NOMO-1 treated with dmso at 0.1 percent for 144 hours (cell line): ENCODE data around the gene LRRFIP1.
"Not testable (repeated sequence)": the region's sequence is repeated elsewhere in the genome, so short reads cannot be mapped to it uniquely, and the experiment has no call there.

ENCODE experiments used
- DNase-seq: peaks from one replicate; lab custom pipeline; 2025; ENCODE audit not compliant: unreplicated experiment; lab: John Stamatoyannopoulos, UW

The LRRFIP1 gene, protein sequence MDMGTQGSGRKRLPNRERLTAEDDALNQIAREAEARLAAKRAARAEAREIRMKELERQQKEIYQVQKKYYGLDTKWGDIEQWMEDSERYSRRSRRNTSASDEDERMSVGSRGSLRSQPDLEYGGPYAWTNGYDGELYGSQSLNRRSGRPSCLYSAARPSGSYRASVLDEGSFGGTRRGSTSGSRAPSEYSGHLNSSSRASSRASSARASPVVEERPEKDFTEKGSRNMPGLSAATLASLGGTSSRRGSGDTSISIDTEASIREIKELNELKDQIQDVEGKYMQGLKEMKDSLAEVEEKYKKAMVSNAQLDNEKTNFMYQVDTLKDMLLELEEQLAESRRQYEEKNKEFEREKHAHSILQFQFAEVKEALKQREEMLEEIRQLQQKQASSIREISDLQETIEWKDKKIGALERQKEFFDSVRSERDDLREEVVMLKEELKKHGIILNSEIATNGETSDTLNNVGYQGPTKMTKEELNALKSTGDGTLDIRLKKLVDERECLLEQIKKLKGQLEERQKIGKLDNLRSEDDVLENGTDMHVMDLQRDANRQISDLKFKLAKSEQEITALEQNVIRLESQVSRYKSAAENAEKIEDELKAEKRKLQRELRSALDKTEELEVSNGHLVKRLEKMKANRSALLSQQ

DNA sequence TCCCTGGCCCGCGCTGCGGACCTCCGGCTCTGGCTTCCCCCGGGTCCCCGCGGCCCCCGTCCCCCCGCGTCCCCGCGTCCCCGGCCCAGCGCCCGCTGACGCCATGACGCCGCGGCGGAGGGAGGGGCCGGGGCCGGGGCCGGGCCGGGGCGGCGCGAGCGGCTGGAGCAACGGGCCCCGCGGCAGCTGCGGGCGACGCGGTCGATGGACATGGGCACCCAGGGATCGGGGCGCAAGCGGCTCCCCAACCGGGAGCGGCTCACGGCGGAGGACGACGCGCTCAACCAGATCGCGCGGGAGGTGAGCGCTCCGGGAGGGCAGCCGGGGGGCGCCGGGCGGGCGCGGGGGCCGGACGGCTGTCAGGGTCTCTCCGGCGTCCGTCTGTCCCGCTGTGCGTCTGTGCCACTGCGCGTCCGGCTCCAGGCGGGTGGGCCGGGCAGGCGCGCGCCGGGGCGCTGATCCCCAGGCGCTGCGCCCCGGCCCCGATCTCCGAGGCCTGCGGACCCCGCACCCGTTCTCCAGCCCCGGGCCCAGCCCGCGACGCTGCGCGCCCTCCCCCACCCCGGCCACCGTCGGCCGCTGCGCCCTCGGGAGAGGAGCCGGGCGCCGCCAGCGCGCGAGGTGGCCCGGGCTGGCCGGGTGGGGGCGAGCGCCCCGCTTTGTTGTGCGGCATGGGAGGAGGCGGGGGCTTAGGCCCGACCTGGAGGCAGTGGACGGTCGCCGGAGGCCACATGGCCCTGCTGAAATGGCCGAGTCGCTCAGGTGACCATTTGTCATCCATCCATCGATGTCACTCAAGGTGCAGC lies at the start of gene LRRFIP1:
Gene LRRFIP1, plus strand, starts transcription at position 147 of the 806 bp plus-strand sequence. Its CDS starts 58 bp downstream, at position 205.
- no peak for DNase-seq

DNA sequence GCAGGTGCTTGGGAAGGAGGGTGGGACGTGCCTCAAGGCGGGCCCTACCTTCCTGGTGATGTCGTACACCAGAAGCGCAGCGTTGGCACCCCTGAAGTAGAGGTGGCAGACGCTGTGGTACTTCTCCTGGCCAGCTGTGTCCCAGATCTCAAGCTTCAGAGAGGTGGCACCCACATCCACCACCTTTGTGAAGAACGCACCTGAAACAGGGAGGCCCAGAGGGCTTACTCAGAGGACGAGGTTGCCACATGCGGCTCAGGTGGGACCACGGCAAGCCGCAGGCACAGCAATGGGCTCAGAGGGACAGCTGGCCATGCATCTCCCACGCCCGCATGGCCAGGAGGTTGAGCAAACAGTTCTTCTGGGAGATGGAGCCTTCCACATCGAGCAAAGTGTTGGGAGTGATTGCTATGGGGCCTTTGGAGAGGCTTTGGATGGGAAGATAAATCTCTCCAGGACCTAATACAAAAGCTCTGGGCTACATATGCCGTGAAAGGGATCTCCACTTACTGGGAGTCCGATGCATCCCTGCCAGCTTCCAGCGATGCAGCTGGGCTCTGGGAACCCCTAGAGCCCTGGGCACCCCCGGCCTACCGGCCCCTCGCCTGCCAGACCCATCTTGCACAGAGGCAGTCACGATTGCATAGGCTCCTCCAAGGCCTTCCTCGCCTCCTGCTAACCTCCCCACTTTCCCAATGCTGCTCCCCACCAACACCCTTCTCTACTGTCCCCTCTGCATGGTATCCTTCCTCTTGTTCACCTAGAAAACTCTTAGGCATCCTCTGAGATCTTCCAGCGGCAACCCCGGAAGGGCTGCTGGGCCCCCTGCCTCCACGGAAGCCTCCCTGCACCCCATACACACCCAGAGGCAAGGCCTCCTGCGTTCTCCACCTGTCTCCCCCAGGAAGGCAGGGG lies 49.2 kb upstream of the LRRFIP1 start:
- DNase-seq = no peak

DNA sequence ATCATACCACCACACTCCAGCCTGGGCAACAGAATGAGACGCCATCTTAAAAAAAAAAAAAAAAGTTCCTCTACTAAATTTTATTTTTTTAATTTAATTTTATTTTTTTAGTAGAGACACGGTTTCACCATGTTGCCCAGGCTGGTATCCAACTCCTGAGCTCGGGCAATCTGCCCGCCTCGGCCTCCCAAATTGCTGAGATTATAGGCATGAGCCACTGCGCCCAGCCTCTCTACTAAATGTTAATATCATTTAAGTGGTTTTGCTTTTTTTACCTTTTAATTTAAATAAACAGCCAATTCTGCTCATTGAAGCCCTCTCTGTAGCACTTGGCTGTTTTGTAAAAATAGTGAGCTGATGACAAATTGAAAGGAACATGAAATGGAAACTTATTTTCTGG lies 46.1 kb upstream of the LRRFIP1 start:
- DNase-seq = no peak

GRCh38 chr2:237581751-237582746 lies 45.3 kb upstream of the LRRFIP1 start:
- no peak for DNase-seq

GRCh38 chr2:237583385-237584295 lies 43.7 kb upstream of the LRRFIP1 start:
- DNase-seq = no peak

DNA sequence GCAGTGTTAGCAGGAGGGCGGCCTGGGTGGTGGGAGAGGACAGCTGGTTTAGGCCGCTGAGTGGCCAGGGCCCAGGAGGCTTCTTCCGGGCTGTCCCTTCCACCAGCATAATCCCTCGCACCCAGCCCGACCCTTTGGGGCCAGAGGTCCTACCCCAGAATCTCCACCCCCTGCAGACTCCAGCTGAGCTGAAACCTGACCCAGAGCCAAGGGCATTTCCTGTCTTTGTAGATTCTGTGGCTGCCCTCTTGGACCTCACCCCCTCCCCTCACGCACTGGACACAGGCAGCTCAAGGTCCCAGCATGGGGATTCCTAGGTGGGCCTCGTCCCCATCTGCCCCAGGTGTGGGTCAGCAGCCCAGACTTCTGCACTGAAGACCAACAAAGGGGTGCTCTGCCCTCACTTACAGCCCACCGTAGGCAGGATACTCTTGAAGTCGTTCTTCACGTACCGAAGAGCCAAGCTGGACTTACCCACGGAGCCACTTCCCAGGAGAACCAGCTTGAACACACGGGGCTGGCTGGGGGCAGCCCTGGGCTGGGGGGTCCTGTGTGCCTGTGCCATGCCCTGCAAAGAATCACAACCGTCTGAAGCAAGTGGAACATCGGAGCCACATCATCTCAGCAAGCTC lies 41.7 kb upstream of the LRRFIP1 start:
- no peak for DNase-seq

DNA sequence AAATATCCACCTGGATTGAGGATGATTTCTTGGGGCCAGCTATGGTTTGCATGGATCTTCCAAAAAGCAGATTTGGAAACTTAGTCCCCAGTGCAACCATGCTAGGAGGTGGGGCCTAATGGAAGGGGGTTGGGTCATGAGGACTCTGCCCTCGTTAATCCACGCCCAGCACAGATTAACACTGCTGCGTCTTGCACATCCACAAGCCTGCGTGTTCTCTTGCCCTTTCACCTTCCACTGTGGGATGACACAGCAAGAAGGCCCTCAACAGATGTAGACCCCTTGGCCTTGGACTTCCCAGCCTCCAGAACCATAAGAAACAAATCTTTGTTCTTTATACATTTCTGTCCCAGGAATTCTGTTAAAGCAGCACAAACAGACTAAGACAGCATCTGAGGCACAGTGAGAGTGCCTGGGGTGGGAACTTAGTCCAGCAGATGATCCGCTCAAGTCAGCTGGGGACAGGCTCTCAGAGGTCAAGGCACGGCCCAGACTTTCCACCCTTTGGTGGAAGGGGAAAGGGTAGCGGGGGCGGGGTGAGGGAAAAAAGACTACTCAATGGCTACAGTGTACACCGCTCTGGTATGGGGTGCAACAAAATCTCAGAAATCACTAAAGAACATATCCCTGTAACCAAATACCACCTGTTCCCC lies 39.2 kb upstream of the LRRFIP1 start:
- DNase-seq = no peak

GRCh38 chr2:237590272-237591140 lies 36.9 kb upstream of the LRRFIP1 start, which contains the start of gene RAB17:
Gene RAB17 (minus strand): TSS chr2:237590734. CDS start chr2:237586154, 4,580 bp downstream.
- DNase-seq = no peak

DNA sequence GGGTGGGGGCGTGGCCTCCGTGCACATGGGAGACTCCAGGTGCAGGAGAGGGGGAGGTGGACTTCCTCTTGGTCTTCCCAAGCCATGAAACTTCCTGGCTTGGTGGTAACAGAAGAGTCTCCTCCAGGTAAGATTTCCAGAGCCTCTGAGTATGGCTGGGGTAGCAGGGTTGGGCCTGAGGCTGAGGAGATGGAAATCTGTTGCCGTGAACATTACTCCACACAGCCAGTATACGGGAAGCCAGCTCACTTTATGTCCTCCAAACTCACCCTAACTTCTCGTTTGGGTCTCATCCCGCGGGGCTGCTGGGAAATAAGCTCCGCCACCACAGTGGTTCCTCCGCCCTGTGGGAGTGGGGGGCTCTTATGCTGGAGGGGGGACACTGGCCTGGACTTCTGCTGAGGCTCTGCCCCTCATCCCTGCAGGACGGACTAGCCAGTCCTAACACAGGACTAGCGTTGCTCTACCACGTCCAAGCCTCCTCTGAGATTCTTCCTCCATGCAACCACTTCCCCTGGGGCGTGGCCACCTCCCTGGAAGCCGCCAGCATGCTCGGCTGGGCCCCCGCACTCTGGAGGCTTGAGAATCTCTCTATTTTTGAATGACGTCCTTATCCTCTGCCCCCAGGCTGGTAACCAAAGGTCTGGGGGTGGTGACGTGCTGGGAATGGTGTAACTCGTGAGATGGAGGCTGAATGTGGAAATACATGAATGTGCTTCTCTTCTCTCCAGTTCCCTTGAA lies 36.1 kb upstream of the LRRFIP1 start:
- peak; percentile 46 for DNase-seq

GRCh38 chr2:237592425-237592980 lies 34.9 kb upstream of the LRRFIP1 start:
- DNase-seq = no peak

- no peak for DNase-seq
Measured at GRCh38 chr2:237593036-237593435, 34.4 kb upstream of the LRRFIP1 start.

DNA sequence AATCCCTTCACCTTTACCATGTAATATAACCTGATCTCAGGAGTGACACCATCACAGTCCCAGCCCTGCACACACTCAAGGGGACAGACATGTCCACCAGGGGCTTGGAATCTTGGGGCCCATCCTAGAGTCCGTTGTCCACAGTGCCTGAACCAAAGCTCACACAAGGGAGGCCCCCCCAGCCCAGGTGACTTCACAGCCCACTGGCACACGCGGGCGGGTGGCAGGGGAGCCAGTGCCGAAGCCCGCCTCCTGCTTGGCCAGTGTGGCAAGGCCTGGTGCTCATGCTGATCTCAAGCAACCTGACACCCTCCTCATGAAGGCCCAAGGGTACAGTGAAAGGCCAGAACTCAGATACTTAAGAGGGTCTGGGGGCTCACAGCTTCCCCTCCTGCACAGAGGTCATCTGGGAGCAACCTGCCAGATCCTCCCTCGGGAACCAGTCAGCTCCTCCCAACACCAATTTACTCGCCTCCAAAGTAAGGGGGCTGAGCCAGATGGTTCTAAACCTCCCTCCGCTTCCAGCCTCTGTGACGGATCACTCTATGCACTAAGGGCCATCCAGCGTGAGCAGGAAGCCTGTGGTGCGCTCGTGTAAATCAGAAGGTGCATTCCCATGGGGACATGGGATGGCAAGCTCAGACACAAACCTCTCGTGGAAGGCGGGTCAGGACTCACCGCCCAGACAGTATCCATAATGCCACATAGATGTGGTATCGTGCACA lies 33.6 kb upstream of the LRRFIP1 start:
- DNase-seq = no peak

- DNase-seq = no peak
Measured at GRCh38 chr2:237594514-237594871, 32.9 kb upstream of the LRRFIP1 start.

GRCh38 chr2:237595829-237596519 lies 31.4 kb upstream of the LRRFIP1 start:
- not testable (repeated sequence) for DNase-seq
